Measurements from ENCODE around the gene SKAP2. TPM values are rescaled to one million over a fixed set of nuclear protein-coding genes. Genes with fewer than 3 reads are reported as not detected.

Gene SKAP2
- total RNA-seq, 1 experiment from 2014 or later, result 3.2 TPM

- Mint-ChIP-seq H3K4me1 (peaks cover 13 to 14% of the 10 kb centered on the region in 2 experiments), H3K36me3 (ENCODE audit: insufficient read depth in 1 of 3, low read depth in 3 of 3) (no peaks in the 10 kb centered on the region), H3K9me3 (no peaks in the 10 kb centered on the region), H3K27ac (no peak overlapping the region), H3K4me3 (no peak overlapping the region), H3K27me3 (ENCODE audit: low read depth) (no peaks in the 10 kb centered on the region; the same call in 1 of the 2 replicates)
- H4K8ac ChIP-seq (replicated peaks; ENCODE audit: insufficient read length, low read depth, low read length), result no peak overlapping the region
- H3K4me2 ChIP-seq (ENCODE audit: insufficient read depth, insufficient read length, low read length), result no peak overlapping the region
- no peak overlapping the region for H2AK5ac ChIP-seq (ENCODE audit: insufficient read length, low read length)
- no peak overlapping the region for H3K56ac ChIP-seq (ENCODE audit: insufficient read length, low read depth, low read length)
- H4K20me1 ChIP-seq (ENCODE audit: control insufficient read depth, insufficient read depth, insufficient read length), result no peaks in the 10 kb centered on the region
- H3T11ph ChIP-seq (ENCODE audit: low read length), result no peak overlapping the region
- no peak overlapping the region for H2BK15ac ChIP-seq (ENCODE audit: low read depth, low read length)
- H4K5ac ChIP-seq (ENCODE audit: insufficient read length, low read depth, low read length), result no peak overlapping the region
- H3K23ac ChIP-seq (ENCODE audit: insufficient read length, low read depth, low read length), result no peak overlapping the region
- no peak overlapping the region for H2BK120ac ChIP-seq (ENCODE audit: low read depth, low read length, poor library complexity, severe bottlenecking)
- no peaks in the 10 kb centered on the region for H3K79me2 ChIP-seq (ENCODE audit: insufficient read depth, low read length)
- no peak overlapping the region for H3K4ac ChIP-seq (ENCODE audit: low read depth, low read length)
- H2BK20ac ChIP-seq (ENCODE audit: low read depth, low read length, poor library complexity, severe bottlenecking), result no peak overlapping the region
- no peak for DNase-seq
- no peak overlapping the region for H3K27ac ChIP-seq (ENCODE audit: insufficient read length, low read depth, low read length)
- no peak overlapping the region for H4K91ac ChIP-seq (ENCODE audit: insufficient read length, low read depth, low read length)
- H2AFZ ChIP-seq (ENCODE audit: low read length), result no peak overlapping the region
- no peak overlapping the region for H2BK12ac ChIP-seq (ENCODE audit: insufficient read length, low read depth, low read length)
- no CpG with 5 or more reads among the region's 2 CpGs for WGBS (ENCODE audit: extremely low coverage, insufficient read length, low lambda C conversion rate)
- H3K27me3 ChIP-seq (ENCODE audit: insufficient read depth, low read length), result no peaks in the 10 kb centered on the region
- H3K14ac ChIP-seq (ENCODE audit: insufficient read depth, low read length), result no peak overlapping the region
- no peak overlapping the region for H3K18ac ChIP-seq (ENCODE audit: insufficient read length, low read depth, low read length)
- H3K79me1 ChIP-seq (ENCODE audit: insufficient read depth, low read depth, low read length, poor library complexity, severe bottlenecking), result no peaks in the 10 kb centered on the region
- H3K4me1 ChIP-seq (ENCODE audit: insufficient read depth, low read length), result no peaks in the 10 kb centered on the region
- H2BK5ac ChIP-seq (ENCODE audit: insufficient read length, low read length), result no peak overlapping the region
- no peaks in the 10 kb centered on the region for H3K23me2 ChIP-seq (ENCODE audit: insufficient read length, low read depth, low read length, poor library complexity, severe bottlenecking)
- no peak for TF ChIP-seq CTCF (conservative IDR thresholded peaks at IDR 0.05)
- H3K9me3 ChIP-seq (ENCODE audit: control insufficient read depth, low read depth, low read length), result no peaks in the 10 kb centered on the region
- no peak overlapping the region for H3K9ac ChIP-seq (ENCODE audit: extremely low read depth, insufficient read length, low read length)
Measured at GRCh38 chr7:26691886-26692285, 172.5 kb downstream of the SKAP2 start.

Data from H9 (cell line).